ENCODE results near the gene VPS4B. TPM values are rescaled to one million over a fixed set of nuclear protein-coding genes. Genes with fewer than 3 reads are reported as not detected.
A peak's percentile ranks its signal among the peaks of the same experiment; 100 is the strongest.

The VPS4B gene
- total RNA-seq, 4 donors from 2014 or later = 36.0 to 50.5 (median 40.9) TPM

DNA sequence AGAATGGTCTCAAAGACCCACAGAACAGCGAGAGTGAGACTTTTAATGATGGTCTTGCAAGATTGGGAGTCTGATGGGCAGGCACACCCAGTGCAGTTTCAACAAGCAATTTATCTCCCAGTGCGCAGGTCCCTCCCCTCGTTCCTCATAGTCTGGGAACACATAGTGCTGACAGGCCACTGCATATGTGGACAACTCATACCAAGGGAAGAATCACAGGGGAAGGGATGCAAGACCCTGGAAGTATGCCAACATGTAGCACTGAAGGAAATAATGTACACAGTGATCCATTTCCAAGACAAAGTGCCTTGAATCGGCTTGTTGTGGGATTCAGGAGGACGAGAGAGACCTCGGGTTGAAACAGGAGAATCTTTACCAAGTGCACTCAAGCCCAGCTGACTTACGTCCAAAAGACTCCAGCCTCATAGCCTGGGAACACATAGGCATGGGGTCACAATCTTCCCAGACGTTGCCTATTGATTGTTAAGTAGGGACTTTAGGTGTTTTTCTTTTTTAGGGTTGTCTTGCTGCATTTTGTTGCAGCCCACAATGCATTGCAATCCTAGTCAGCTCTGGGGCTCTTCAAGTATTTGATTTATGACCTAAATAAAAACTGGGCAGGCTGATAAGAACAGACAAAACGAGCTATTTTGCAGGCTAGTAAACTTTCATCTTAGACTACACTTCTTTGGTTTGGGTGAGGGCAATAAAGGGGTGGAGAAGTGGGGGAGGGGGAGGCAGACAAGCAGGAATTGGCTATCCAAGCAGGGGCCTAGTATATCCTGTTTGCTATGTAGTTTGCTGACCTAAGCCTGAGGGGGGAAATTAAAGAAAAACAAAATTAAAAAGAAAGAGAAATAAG is 29.8 kb upstream of the VPS4B start:
- no peak for TF ChIP-seq POLR2A (IDR thresholded peaks at IDR 0.05)
- TF ChIP-seq, protein P1, sequence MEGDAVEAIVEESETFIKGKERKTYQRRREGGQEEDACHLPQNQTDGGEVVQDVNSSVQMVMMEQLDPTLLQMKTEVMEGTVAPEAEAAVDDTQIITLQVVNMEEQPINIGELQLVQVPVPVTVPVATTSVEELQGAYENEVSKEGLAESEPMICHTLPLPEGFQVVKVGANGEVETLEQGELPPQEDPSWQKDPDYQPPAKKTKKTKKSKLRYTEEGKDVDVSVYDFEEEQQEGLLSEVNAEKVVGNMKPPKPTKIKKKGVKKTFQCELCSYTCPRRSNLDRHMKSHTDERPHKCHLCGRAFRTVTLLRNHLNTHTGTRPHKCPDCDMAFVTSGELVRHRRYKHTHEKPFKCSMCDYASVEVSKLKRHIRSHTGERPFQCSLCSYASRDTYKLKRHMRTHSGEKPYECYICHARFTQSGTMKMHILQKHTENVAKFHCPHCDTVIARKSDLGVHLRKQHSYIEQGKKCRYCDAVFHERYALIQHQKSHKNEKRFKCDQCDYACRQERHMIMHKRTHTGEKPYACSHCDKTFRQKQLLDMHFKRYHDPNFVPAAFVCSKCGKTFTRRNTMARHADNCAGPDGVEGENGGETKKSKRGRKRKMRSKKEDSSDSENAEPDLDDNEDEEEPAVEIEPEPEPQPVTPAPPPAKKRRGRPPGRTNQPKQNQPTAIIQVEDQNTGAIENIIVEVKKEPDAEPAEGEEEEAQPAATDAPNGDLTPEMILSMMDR (IDR thresholded peaks at IDR 0.05) = no peak
- WGBS, 2 donors = 42 to 48% methylated on average over 9 of the region's 9 CpGs
- Histone ChIP-seq H3K4me1 (peaks cover 16 to 18% of the 10 kb centered on the region in 2 donors), H3K36me3 (no peaks in the 10 kb centered on the region), H3K9me3 (no peaks in the 10 kb centered on the region), H3K4me3 (replicated peaks in 1 of 3) (no peak overlapping the region), H3K27ac (peak overlapping the region in 2 of 3 donors; percentile 51 to 76), H3K27me3 (no peaks in the 10 kb centered on the region)
- peak in 1 of 2 donors; percentile 13 for DNase-seq
- intact Hi-C loops (cut with DNase I) = no loop called here

- no peak for DNase-seq
- Histone ChIP-seq H3K27ac (no peak overlapping the region), H3K4me3 (replicated peaks in 1 of 3) (no peak overlapping the region), H3K9me3 (no peaks in the 10 kb centered on the region), H3K27me3 (no peaks in the 10 kb centered on the region), H3K36me3 (no peaks in the 10 kb centered on the region), H3K4me1 (peaks cover 16 to 18% of the 10 kb centered on the region in 2 donors)
- TF ChIP-seq, protein P1 (IDR thresholded peaks at IDR 0.05) = no peak
- TF ChIP-seq POLR2A (IDR thresholded peaks at IDR 0.05) = no peak
- 90 to 91% methylated on average over 4 of the region's 4 CpGs for WGBS, 2 donors
- intact Hi-C loops (cut with DNase I) = loop anchor here (10.0 kb wide), 1 partner anchor 435 kb away; no protein-coding TSS in a partner anchor
Observed at GRCh38 chr18:63449426-63449825, 27.1 kb upstream of the VPS4B start.

DNA sequence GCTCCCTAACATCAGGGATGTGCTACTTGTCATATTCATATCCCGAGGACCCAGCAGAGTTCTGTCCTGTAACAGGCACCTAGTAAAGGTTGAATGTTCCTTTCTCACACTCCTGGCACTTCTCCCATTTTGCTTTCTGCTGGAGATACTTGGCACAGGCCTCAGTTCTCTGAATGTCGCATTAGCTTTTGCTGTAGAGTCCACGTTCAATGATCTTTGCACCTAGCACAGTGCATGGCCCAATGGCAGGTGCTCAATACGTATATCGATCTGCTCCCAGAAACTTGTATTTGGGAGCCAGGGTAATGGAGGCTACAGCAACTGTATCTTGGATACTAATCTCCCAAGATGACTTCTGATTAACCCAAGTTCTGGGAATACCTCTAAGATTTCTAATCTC is 24.8 kb upstream of the VPS4B start:
- Histone ChIP-seq H3K27me3 (no peaks in the 10 kb centered on the region), H3K36me3 (no peaks in the 10 kb centered on the region), H3K4me1 (peaks cover 3 to 6% of the 10 kb centered on the region in 2 donors), H3K4me3 (replicated peaks in 1 of 3) (no peak overlapping the region), H3K27ac (no peak overlapping the region), H3K9me3 (no peaks in the 10 kb centered on the region)
- TF ChIP-seq, protein P1 (IDR thresholded peaks at IDR 0.05) = no peak
- no peak for TF ChIP-seq POLR2A (IDR thresholded peaks at IDR 0.05)
- WGBS, 2 donors = 83 to 89% methylated on average over 5 of the region's 5 CpGs
- intact Hi-C loops (cut with DNase I) = loop anchor here (10.0 kb wide), 1 partner anchor 432 kb away; no protein-coding TSS in a partner anchor
- no peak for DNase-seq

DNA sequence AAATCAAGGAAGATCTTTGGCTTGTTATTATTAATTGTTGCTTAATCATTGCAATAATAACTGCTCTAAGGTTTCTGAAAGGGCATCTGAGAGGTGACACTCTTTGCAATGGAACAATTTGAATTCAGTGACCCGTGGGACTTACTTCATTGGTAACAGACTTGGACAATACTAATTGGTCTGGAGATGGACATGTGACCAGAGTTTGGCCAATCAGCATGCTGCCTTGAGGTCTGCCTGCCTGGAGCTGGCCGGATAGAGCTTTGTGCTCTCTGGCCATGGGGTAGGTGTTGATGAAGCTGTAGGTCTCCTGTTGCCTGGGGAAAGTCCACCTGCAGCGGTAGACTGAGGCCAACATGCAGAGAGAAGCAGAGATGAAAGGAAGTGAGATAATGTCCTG is 24.0 kb upstream of the VPS4B start:
- Histone ChIP-seq H3K27ac (no peak overlapping the region), H3K36me3 (no peaks in the 10 kb centered on the region), H3K4me1 (no peaks in the 10 kb centered on the region), H3K4me3 (replicated peaks in 1 of 3) (no peak overlapping the region), H3K9me3 (no peaks in the 10 kb centered on the region), H3K27me3 (no peaks in the 10 kb centered on the region)
- intact Hi-C loops (cut with DNase I) = loop anchor here (10.0 kb wide), 1 partner anchor 431 kb away; no protein-coding TSS in a partner anchor
- 90 to 96% methylated on average over 3 of the region's 3 CpGs for WGBS, 2 donors
- DNase-seq = no peak
- TF ChIP-seq POLR2A (IDR thresholded peaks at IDR 0.05) = no peak

DNA sequence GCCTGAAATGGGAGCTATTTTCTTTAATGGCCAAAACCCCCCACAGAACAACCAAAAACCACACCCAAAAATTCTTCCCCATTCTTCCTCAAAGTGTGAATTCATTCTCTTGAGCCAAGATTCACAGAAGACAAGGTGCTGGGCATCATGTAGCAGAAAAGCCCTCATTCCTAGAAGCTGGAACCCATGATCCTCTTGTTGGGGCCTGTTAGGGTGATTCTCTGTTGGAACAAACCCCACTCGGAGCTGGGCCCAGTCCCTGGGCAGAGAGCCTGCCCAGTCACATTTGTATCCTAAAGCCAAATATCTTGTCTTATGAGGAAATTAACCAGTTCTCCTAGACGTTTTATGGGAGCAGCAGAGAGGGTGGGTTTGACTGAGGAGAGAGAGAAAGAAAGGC is 22.8 kb upstream of the VPS4B start:
- Histone ChIP-seq H3K27me3 (no peaks in the 10 kb centered on the region), H3K9me3 (no peaks in the 10 kb centered on the region), H3K4me3 (replicated peaks in 1 of 3) (no peak overlapping the region), H3K4me1 (peaks cover 0 to 4% of the 10 kb centered on the region in 2 donors), H3K36me3 (no peaks in the 10 kb centered on the region), H3K27ac (no peak overlapping the region)
- intact Hi-C loops (cut with DNase I) = loop anchor here (10.0 kb wide), 1 partner anchor 430 kb away; no protein-coding TSS in a partner anchor
- WGBS, 2 donors = 71% methylated on average over 2 of the region's 2 CpGs
- DNase-seq = no peak
- TF ChIP-seq, protein P1 (IDR thresholded peaks at IDR 0.05) = no peak
- no peak for TF ChIP-seq POLR2A (IDR thresholded peaks at IDR 0.05)
